Ovary (tissue), 3 donors: Measurements from ENCODE around the gene HSPBP1.

ENCODE experiments used
- EP300 ChIP-seq: sonication (generic); formaldehyde crosslinking; IDR thresholded peaks from one replicate; pipeline ENCODE4 v1.6.1; 2017; ENCODE audit warnings: antibody characterized with exemption
- TF ChIP-seq, protein P1 (sequence below), 3 donors: fragments of 450-650 bp in 2 of 3; fragments of 200-600 bp in 1 of 3; IDR thresholded peaks; one replicate each; pipeline versions ENCODE4 v1.5.1 to v1.8.0; 2016 to 2022; ENCODE audit warnings: antibody characterized with exemption in 3 of 3, mild to moderate bottlenecking in 1 of 3
- donor health status: DM: no; HTN: no; CAD: no.

- TF ChIP-seq EP300, result no peak
- TF ChIP-seq, protein P1, sequence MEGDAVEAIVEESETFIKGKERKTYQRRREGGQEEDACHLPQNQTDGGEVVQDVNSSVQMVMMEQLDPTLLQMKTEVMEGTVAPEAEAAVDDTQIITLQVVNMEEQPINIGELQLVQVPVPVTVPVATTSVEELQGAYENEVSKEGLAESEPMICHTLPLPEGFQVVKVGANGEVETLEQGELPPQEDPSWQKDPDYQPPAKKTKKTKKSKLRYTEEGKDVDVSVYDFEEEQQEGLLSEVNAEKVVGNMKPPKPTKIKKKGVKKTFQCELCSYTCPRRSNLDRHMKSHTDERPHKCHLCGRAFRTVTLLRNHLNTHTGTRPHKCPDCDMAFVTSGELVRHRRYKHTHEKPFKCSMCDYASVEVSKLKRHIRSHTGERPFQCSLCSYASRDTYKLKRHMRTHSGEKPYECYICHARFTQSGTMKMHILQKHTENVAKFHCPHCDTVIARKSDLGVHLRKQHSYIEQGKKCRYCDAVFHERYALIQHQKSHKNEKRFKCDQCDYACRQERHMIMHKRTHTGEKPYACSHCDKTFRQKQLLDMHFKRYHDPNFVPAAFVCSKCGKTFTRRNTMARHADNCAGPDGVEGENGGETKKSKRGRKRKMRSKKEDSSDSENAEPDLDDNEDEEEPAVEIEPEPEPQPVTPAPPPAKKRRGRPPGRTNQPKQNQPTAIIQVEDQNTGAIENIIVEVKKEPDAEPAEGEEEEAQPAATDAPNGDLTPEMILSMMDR (IDR thresholded peaks at IDR 0.05), result no peak
Measured at GRCh38 chr19:55225415-55225958, 54.4 kb downstream of the HSPBP1 start.
